ENCODE results near the gene ZNF112. TPM values are rescaled to one million over a fixed set of nuclear protein-coding genes. Genes with fewer than 3 reads are reported as not detected.

Gene ZNF112
- total RNA-seq, 1 donor, result 8.7 TPM

- TF ChIP-seq CTCF (IDR thresholded peaks at IDR 0.05; ENCODE audit: insufficient read depth, low read length), result no peak
- no peak for DNase-seq (ENCODE audit: low read depth)
- no peak overlapping the region for H3K4me3 ChIP-seq (ENCODE audit: low read depth, low read length)
These were observed 43.2 kb downstream of the ZNF112 start for GRCh38 chr19:44313231-44313630.

- no peak for TF ChIP-seq CTCF (IDR thresholded peaks at IDR 0.05; ENCODE audit: insufficient read depth, low read length)
- peak; percentile 1 for DNase-seq (ENCODE audit: low read depth)
- no peak overlapping the region for H3K4me3 ChIP-seq (ENCODE audit: low read depth, low read length)
These were observed 48.5 kb downstream of the ZNF112 start for GRCh38 chr19:44308011-44308410.

GRCh38 chr19:44306283-44306682 is 50.2 kb downstream of the ZNF112 start:
- no peak overlapping the region for H3K4me3 ChIP-seq (ENCODE audit: low read depth, low read length)
- no peak for TF ChIP-seq CTCF (IDR thresholded peaks at IDR 0.05; ENCODE audit: insufficient read depth, low read length)
- DNase-seq (ENCODE audit: low read depth), result no peak

- H3K4me3 ChIP-seq (ENCODE audit: low read depth, low read length), result no peak overlapping the region
- no peak for DNase-seq (ENCODE audit: low read depth)
- no peak for TF ChIP-seq CTCF (IDR thresholded peaks at IDR 0.05; ENCODE audit: insufficient read depth, low read length)
These were observed 51.0 kb downstream of the ZNF112 start for GRCh38 chr19:44305457-44305856.

- peak within 1 kb of the TSS; percentile 95 for H3K4me3 ChIP-seq (ENCODE audit: low read depth, low read length)
- DNase-seq (ENCODE audit: low read depth), result peak; percentile 99
- no peak for TF ChIP-seq CTCF (IDR thresholded peaks at IDR 0.05; ENCODE audit: insufficient read depth, low read length)
These were observed 51.8 kb downstream of the ZNF112 start, which contains the start of gene ZNF235 for GRCh38 chr19:44304659-44305193. TSS of gene ZNF235 (minus strand) at chr19:44305025. CDS start at chr19:44303404, 1,621 bp downstream.

- peak overlapping the region; percentile 95 for H3K4me3 ChIP-seq (ENCODE audit: low read depth, low read length)
- peak; percentile 10 for TF ChIP-seq CTCF (IDR thresholded peaks at IDR 0.05; ENCODE audit: insufficient read depth, low read length)
- DNase-seq (ENCODE audit: low read depth), result no peak
These were observed 52.4 kb downstream of the ZNF112 start for GRCh38 chr19:44303976-44304568.

GRCh38 chr19:44303320-44303719 is 53.2 kb downstream of the ZNF112 start:
- H3K4me3 ChIP-seq (ENCODE audit: low read depth, low read length), result no peak overlapping the region
- no peak for TF ChIP-seq CTCF (IDR thresholded peaks at IDR 0.05; ENCODE audit: insufficient read depth, low read length)
- no peak for DNase-seq (ENCODE audit: low read depth)
